HepG2 (cell line): ENCODE results near the gene DRC7. TPM values are rescaled to one million over a fixed set of nuclear protein-coding genes. Genes with fewer than 3 reads are reported as not detected.

ENCODE experiments used
- BRCA1 ChIP-seq: sonication (generic); formaldehyde crosslinking; IDR thresholded peaks from 2 replicates; pipeline ENCODE4 v1.4.0; 2020; ENCODE audit warnings: missing genetic modification reagents
- CENPBD1 ChIP-seq: sonication (generic); formaldehyde crosslinking; IDR thresholded peaks from 2 replicates; pipeline ENCODE4 v1.8.0; 2022; ENCODE audit warnings: missing genetic modification reagents, low read depth, mild to moderate bottlenecking, borderline replicate concordance
- DMTF1 ChIP-seq: sonication (generic); formaldehyde crosslinking; IDR thresholded peaks from 2 replicates; pipeline ENCODE4 v1.4.0; 2020; ENCODE audit warnings: mild to moderate bottlenecking, missing genetic modification reagents
- HNF1A ChIP-seq, 2 experiments: sonication (generic) in 1 of 2; formaldehyde crosslinking in 1 of 2; IDR thresholded peaks; 2 replicates each; pipeline versions ENCODE4 v1.4.0 to v1.6.1; 2016 to 2020; ENCODE audit warnings: borderline replicate concordance in 1 of 2, low read depth in 1 of 2, mild to moderate bottlenecking in 1 of 2, missing genetic modification reagents in 1 of 2
- NCOA1 ChIP-seq: sonication (generic); formaldehyde crosslinking; IDR thresholded peaks from 2 replicates; pipeline ENCODE4 v1.9.0; 2021; ENCODE audit warnings: missing genetic modification reagents
- NR2F1 ChIP-seq, 2 experiments: fragments of 450-650 bp in 1 of 2; formaldehyde crosslinking in 1 of 2; IDR thresholded peaks; 2 replicates each; pipeline versions ENCODE4 v1.5.0 to v1.6.1; 2016 to 2020; ENCODE audit warnings: mild to moderate bottlenecking in 1 of 2, missing compliant biosample characterization in 1 of 2, missing genetic modification reagents in 1 of 2, moderate library complexity in 1 of 2
- SATB2 ChIP-seq: sonication (generic); formaldehyde crosslinking; IDR thresholded peaks from 2 replicates; pipeline ENCODE4 v1.5.0; 2020; ENCODE audit warnings: missing genetic modification reagents
- SRSF1 ChIP-seq: fragments of 200-400 bp; formaldehyde crosslinking; optimal IDR thresholded peaks from 2 replicates; pipeline ENCODE3; 2017; ENCODE audit warnings: mild to moderate bottlenecking, low read depth, low read length, moderate library complexity
- TBL1XR1 ChIP-seq: fragments of 150-350 bp; IDR thresholded peaks from 2 replicates; pipeline ENCODE4 v1.6.1; 2014; ENCODE audit warnings: borderline replicate concordance, low read length; ENCODE audit not compliant: partially characterized antibody
- TBX2 ChIP-seq: sonication (generic); formaldehyde crosslinking; IDR thresholded peaks from 2 replicates; pipeline ENCODE4 v1.5.0; 2020; ENCODE audit warnings: missing genetic modification reagents, mild to moderate bottlenecking, borderline replicate concordance
- ZNF230 ChIP-seq: sonication (generic); formaldehyde crosslinking; IDR thresholded peaks from 2 replicates; pipeline ENCODE4 v1.4.0; 2020; ENCODE audit warnings: mild to moderate bottlenecking, missing genetic modification reagents
- ZNF3 ChIP-seq: IDR thresholded peaks from 2 replicates; pipeline ENCODE4 v1.7.0; 2017; ENCODE audit warnings: inconsistent platforms
- ZNF333 ChIP-seq: sonication (generic); formaldehyde crosslinking; IDR thresholded peaks from 2 replicates; pipeline ENCODE4 v1.4.0; 2020; ENCODE audit warnings: mild to moderate bottlenecking, missing genetic modification reagents, borderline replicate concordance
- ZNF430 ChIP-seq: sonication (generic); formaldehyde crosslinking; IDR thresholded peaks from 2 replicates; pipeline ENCODE4 v1.9.0; 2021; ENCODE audit warnings: mild to moderate bottlenecking, missing genetic modification reagents
- ZNF709 ChIP-seq: sonication (generic); formaldehyde crosslinking; IDR thresholded peaks from 2 replicates; pipeline ENCODE4 v1.5.0; 2020; ENCODE audit warnings: mild to moderate bottlenecking, missing genetic modification reagents
- ZNF766 ChIP-seq: sonication (generic); formaldehyde crosslinking; IDR thresholded peaks from 2 replicates; pipeline ENCODE4 v1.5.0; 2020; ENCODE audit warnings: missing genetic modification reagents, borderline replicate concordance
- ZSCAN21 ChIP-seq: sonication (generic); formaldehyde crosslinking; IDR thresholded peaks from 2 replicates; pipeline ENCODE4 v1.8.0; 2022; ENCODE audit warnings: mild to moderate bottlenecking, missing genetic modification reagents, moderate library complexity, borderline replicate concordance
- polyA plus RNA-seq, 8 experiments: library from polyadenylated mRNA; depleted of rRNA in 3 of 8; stranded (reverse) in 7 of 8; unstranded in 1 of 8; fragments of >200 nt; fragmentation: Illumina TruSeq in 4 of 8; extraction: Trizol in 4 of 8; gene quantifications; 2 replicates each; pipeline versions ENCODE4 v1.2.1 to v1.2.3, GENCODE V29; 2011 to 2016; ENCODE audit warnings: low read depth in 4 of 8, missing spikeins in 1 of 8, mixed read lengths in 1 of 8; ENCODE audit not compliant: insufficient read depth in 1 of 8
- total RNA-seq, 5 experiments: library from RNA; depleted of rRNA; stranded (reverse); fragments of >200 nt; fragmentation: Illumina TruSeq; extraction: Trizol; gene quantifications; 2 replicates each; pipeline ENCODE4 v1.2.3, GENCODE V29; 2016; ENCODE audit warnings: low read depth in 1 of 5
- TF ChIP-seq, protein P1 (sequence below): sonication (generic); formaldehyde crosslinking; IDR thresholded peaks from 2 replicates; pipeline ENCODE4 v1.8.1; 2023; ENCODE audit warnings: mild to moderate bottlenecking, moderate library complexity, missing genetic modification reagents
- TF ChIP-seq, protein P2 (sequence below): sonication (generic); formaldehyde crosslinking; IDR thresholded peaks from 2 replicates; pipeline ENCODE4 v1.4.0; 2020; ENCODE audit warnings: missing genetic modification reagents, mild to moderate bottlenecking, borderline replicate concordance

DRC7 gene
- total and polyA plus RNA-seq, 2 of the 13 experiments (the other 11 are each of a cell fraction or from before 2014, with no cell fraction given) = 2.7 to 3.4 TPM

GRCh38 chr16:57700781-57701551 lies 6.4 kb downstream of the DRC7 start (continued):
- TF ChIP-seq ZNF230 (CRISPR knock-in tag) = no peak
- 0 out of 2 replicates have a peak, but pooled peaks have one; percentile 18 for TF ChIP-seq HNF1A (IDR thresholded peaks at IDR 0.05; ENCODE audit: low read depth)
- peak; percentile 75; the same call in 1 of the 2 replicates for TF ChIP-seq HNF1A (CRISPR knock-in tag; IDR thresholded peaks at IDR 0.05; ENCODE audit: borderline replicate concordance)
- 0 out of 2 replicates have a peak, but pooled peaks have one; percentile 4 for TF ChIP-seq TBX2 (CRISPR knock-in tag)
- TF ChIP-seq CENPBD1 (CRISPR knock-in tag) = no peak
- TF ChIP-seq, protein P1, sequence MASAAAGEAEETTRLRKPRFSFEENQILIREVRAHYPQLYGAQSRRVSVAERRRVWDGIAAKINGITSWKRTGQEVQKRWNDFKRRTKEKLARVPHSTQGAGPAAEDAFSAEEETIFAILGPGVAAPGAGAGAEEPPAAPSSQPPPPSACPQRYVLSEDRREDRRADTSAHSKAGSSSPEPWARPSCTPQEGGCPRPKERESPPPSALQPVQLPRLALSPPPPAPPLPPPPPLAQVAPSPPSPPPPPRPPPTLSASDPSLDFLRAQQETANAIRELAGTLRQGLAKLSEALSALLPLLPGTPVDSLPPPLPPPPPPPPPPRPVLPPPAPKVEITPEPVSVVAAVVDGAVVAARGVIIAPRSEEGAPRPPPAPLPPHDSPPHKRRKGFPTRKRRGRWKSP = no peak
- no peak for TF ChIP-seq ZNF333
- no peak for TF ChIP-seq DMTF1 (CRISPR knock-in tag)
- no peak for TF ChIP-seq TBL1XR1
- no peak for TF ChIP-seq SATB2 (CRISPR knock-in tag)
- no peak for TF ChIP-seq SRSF1
- no peak for TF ChIP-seq NCOA1 (CRISPR knock-in tag)
- TF ChIP-seq BRCA1 (CRISPR knock-in tag) = no peak
- no peak for TF ChIP-seq ZNF709 (CRISPR knock-in tag)
- no peak for TF ChIP-seq ZNF766
- TF ChIP-seq, protein P2, sequence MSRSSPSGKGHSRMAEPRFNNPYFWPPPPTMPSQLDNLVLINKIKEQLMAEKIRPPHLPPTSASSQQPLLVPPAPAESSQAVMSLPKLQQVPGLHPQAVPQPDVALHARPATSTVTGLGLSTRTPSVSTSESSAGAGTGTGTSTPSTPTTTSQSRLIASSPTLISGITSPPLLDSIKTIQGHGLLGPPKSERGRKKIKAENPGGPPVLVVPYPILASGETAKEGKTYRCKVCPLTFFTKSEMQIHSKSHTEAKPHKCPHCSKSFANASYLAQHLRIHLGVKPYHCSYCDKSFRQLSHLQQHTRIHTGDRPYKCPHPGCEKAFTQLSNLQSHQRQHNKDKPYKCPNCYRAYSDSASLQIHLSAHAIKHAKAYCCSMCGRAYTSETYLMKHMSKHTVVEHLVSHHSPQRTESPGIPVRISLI (CRISPR knock-in tag) = peak; percentile 67
- TF ChIP-seq ZNF3 (CRISPR knock-in tag) = no peak
- TF ChIP-seq ZNF430 (CRISPR knock-in tag) = 0 out of 2 replicates have a peak, but pooled peaks have one; percentile 34
- TF ChIP-seq NR2F1 (CRISPR knock-in tag; IDR thresholded peaks at IDR 0.05) = 0 out of 4 replicates have a peak, but pooled peaks of 1 of the 2 experiments have one; percentile 38
- no peak for TF ChIP-seq ZSCAN21 (CRISPR knock-in tag)
